ENCODE measurements around the gene WRAP73. TPM values are rescaled to one million over a fixed set of nuclear protein-coding genes. Genes with fewer than 3 reads are reported as not detected.

The WRAP73 gene
- polyA plus RNA-seq, 2 of the 4 experiments (the other 2 are of a cell fraction): 15.4 to 16.1 TPM

DNA sequence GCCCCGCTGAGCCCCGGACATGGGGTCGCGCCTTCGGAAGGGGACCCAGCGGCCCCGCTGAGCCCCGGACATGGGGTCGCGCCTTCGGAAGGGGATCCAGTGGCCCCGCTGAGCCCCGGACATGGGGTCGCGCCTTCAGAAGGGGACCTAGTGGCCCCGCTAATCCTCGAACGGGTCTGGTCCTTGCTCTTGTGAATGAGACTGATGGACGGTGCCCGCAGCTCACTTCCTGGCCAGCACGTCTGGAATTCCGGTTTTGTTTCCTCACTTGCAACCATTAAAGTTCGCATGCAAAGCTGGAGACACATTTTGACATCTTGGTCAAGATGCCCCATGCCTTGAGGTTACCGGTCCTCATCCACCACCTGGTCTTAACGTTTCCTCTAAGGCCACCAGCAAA, 5.6 kb downstream of the WRAP73 start:
- no peak overlapping the region for H3K27ac ChIP-seq
- ATAC-seq (no peak), DNase-seq (ENCODE audit: low read depth in 1 of 2, low spot score in 1 of 2) (no peak), FAIRE-seq (no peak)
- ChIA-PET POLR2A (no interaction called here), CTCF (interaction anchor here (1.2 kb wide), 1 partner anchor 191 kb away, joined by 3 read pairs; no protein-coding TSS in a partner anchor)
- TF ChIP-seq CBX2 (IDR thresholded peaks at IDR 0.05; ENCODE audit: borderline replicate concordance, low read depth) (no peak), FOXS1 (CRISPR knock-in tag; IDR thresholded peaks at IDR 0.05) (no peak), CHD2 (IDR thresholded peaks at IDR 0.05; ENCODE audit: low read length, partially characterized antibody) (no peak), EHF (CRISPR knock-in tag; IDR thresholded peaks at IDR 0.05) (no peak), HMGXB4 (CRISPR knock-in tag; IDR thresholded peaks at IDR 0.05; ENCODE audit: borderline replicate concordance) (no peak), NR3C1 (IDR thresholded peaks at IDR 0.05) (no peak)
- H3K4me1 ChIP-seq: peaks cover 6% of the 10 kb centered on the region; the same call in 1 of the 3 replicates
- no peak overlapping the region for H3K4me3 ChIP-seq
- H3K4me2 ChIP-seq: no peak overlapping the region
- 80% methylated on average over 9 of the region's 25 CpGs for WGBS (ENCODE audit: missing lambda C conversion rate)
- no peaks in the 10 kb centered on the region for H3K9me3 ChIP-seq

GRCh38 chr1:3642919-3643675, 6.8 kb downstream of the WRAP73 start:
- no peaks in the 10 kb centered on the region for H3K4me1 ChIP-seq
- no peak for FAIRE-seq
- no peak overlapping the region for H3K27ac ChIP-seq
- no peak overlapping the region for H3K4me2 ChIP-seq
- 96% methylated on average over 34 of the region's 43 CpGs for WGBS (ENCODE audit: missing lambda C conversion rate)
- ATAC-seq: no peak
- CTCF ChIA-PET: no interaction called here
- no peak for TF ChIP-seq TP53 (CRISPR knock-in tag; IDR thresholded peaks at IDR 0.05)
- TF ChIP-seq FOXS1 (CRISPR knock-in tag; IDR thresholded peaks at IDR 0.05): no peak
- no peak for TF ChIP-seq HOXA7 (CRISPR knock-in tag; IDR thresholded peaks at IDR 0.05)
- TF ChIP-seq JUN (IDR thresholded peaks at IDR 0.05): no peak
- no peak for TF ChIP-seq HDAC2 (IDR thresholded peaks at IDR 0.05)
- no peak for TF ChIP-seq ATOH8 (CRISPR knock-in tag; IDR thresholded peaks at IDR 0.05; ENCODE audit: low read depth)
- no peak for TF ChIP-seq RAD21 (conservative IDR thresholded peaks at IDR 0.05 in 1 of 2, IDR thresholded peaks at IDR 0.05 in 1 of 2)
- no peak for TF ChIP-seq RFX5 (IDR thresholded peaks at IDR 0.05)
- TF ChIP-seq SREBF2 (IDR thresholded peaks at IDR 0.05): no peak
- TF ChIP-seq ZC3H11A (IDR thresholded peaks at IDR 0.05): no peak
- no peak for TF ChIP-seq NFE2L2 (conservative IDR thresholded peaks at IDR 0.05; ENCODE audit: low read length)
- no peak for TF ChIP-seq HOXB13 (CRISPR knock-in tag; IDR thresholded peaks at IDR 0.05; ENCODE audit: low read depth)
- no peak for TF ChIP-seq CBX2 (IDR thresholded peaks at IDR 0.05; ENCODE audit: borderline replicate concordance, low read depth)
- no peak for TF ChIP-seq HEYL (CRISPR knock-in tag; IDR thresholded peaks at IDR 0.05)
- TF ChIP-seq ESRRA (IDR thresholded peaks at IDR 0.05; ENCODE audit: borderline replicate concordance, low read length): no peak
- H3K4me3 ChIP-seq: no peak overlapping the region
- POLR2A ChIA-PET: no interaction called here
- H3K9me3 ChIP-seq: no peaks in the 10 kb centered on the region
- DNase-seq (ENCODE audit: low read depth in 1 of 2, low spot score in 1 of 2): no peak

- TF ChIP-seq HOXB13 (CRISPR knock-in tag; IDR thresholded peaks at IDR 0.05; ENCODE audit: low read depth) (no peak), POLR2A (IDR thresholded peaks at IDR 0.05; ENCODE audit: low read length) (no peak), ATOH8 (CRISPR knock-in tag; IDR thresholded peaks at IDR 0.05; ENCODE audit: low read depth) (no peak), E2F6 (IDR thresholded peaks at IDR 0.05; ENCODE audit: borderline replicate concordance, low read depth) (no peak), EHF (CRISPR knock-in tag; IDR thresholded peaks at IDR 0.05) (no peak), HEYL (CRISPR knock-in tag; IDR thresholded peaks at IDR 0.05) (no peak), PHF8 (IDR thresholded peaks at IDR 0.05; ENCODE audit: borderline replicate concordance, low read depth) (no peak), ZFP36 (IDR thresholded peaks at IDR 0.05; ENCODE audit: borderline replicate concordance, partially characterized antibody) (no peak), EP300 (IDR thresholded peaks at IDR 0.05) (no peak), HOXB5 (CRISPR knock-in tag; IDR thresholded peaks at IDR 0.05) (no peak), JUNB (IDR thresholded peaks at IDR 0.05) (no peak)
- TF ChIP-seq, protein P1, sequence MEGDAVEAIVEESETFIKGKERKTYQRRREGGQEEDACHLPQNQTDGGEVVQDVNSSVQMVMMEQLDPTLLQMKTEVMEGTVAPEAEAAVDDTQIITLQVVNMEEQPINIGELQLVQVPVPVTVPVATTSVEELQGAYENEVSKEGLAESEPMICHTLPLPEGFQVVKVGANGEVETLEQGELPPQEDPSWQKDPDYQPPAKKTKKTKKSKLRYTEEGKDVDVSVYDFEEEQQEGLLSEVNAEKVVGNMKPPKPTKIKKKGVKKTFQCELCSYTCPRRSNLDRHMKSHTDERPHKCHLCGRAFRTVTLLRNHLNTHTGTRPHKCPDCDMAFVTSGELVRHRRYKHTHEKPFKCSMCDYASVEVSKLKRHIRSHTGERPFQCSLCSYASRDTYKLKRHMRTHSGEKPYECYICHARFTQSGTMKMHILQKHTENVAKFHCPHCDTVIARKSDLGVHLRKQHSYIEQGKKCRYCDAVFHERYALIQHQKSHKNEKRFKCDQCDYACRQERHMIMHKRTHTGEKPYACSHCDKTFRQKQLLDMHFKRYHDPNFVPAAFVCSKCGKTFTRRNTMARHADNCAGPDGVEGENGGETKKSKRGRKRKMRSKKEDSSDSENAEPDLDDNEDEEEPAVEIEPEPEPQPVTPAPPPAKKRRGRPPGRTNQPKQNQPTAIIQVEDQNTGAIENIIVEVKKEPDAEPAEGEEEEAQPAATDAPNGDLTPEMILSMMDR (IDR thresholded peaks at IDR 0.05): no peak
- TF ChIP-seq, protein P2, sequence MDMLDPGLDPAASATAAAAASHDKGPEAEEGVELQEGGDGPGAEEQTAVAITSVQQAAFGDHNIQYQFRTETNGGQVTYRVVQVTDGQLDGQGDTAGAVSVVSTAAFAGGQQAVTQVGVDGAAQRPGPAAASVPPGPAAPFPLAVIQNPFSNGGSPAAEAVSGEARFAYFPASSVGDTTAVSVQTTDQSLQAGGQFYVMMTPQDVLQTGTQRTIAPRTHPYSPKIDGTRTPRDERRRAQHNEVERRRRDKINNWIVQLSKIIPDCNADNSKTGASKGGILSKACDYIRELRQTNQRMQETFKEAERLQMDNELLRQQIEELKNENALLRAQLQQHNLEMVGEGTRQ (IDR thresholded peaks at IDR 0.05): no peak
- FAIRE-seq (no peak), DNase-seq (ENCODE audit: low read depth in 1 of 2, low spot score in 1 of 2) (no peak), ATAC-seq (no peak)
- Histone ChIP-seq H3K4me1 (no peaks in the 10 kb centered on the region), H3K4me3 (no peak overlapping the region), H3K4me2 (no peak overlapping the region), H3K27ac (no peak overlapping the region), H3K9me3 (no peaks in the 10 kb centered on the region)
- ChIA-PET POLR2A (no interaction called here), CTCF (interaction anchor here (0.6 to 1.2 kb wide), 3 partner anchors 151 to 189 kb away, joined by 3 to 4 read pairs (median 3); no protein-coding TSS in a partner anchor)
- WGBS (ENCODE audit: missing lambda C conversion rate): 93% methylated on average over 11 of the region's 11 CpGs
Measured at GRCh38 chr1:3641816-3642215, 8.1 kb downstream of the WRAP73 start.
